LNCaP clone FGC (cell line): ENCODE measurements around the gene FSTL4.

Experiments used
- DNase-seq: peaks from one replicate; pipeline ENCODE4 v3.0.0-alpha.2; 2011; ENCODE audit warnings: low read depth
- H3K4me3 ChIP-seq: 2 replicates; pipeline ENCODE4 v1.5.1; 2011; ENCODE audit warnings: mild to moderate bottlenecking, low read depth, low read length, control low read depth
- CTCF ChIP-seq: IDR thresholded peaks from 2 replicates; pipeline ENCODE4 v1.5.1; 2012; ENCODE audit warnings: mild to moderate bottlenecking; ENCODE audit not compliant: control insufficient read depth, insufficient read depth; ENCODE audit errors: extremely low read depth

The FSTL4 gene

GRCh38 chr5:133644000-133644865 is 31.9 kb upstream of the FSTL4 start:
- TF ChIP-seq CTCF = no peak
- no peak overlapping the region for H3K4me3 ChIP-seq
- DNase-seq = no peak

DNA sequence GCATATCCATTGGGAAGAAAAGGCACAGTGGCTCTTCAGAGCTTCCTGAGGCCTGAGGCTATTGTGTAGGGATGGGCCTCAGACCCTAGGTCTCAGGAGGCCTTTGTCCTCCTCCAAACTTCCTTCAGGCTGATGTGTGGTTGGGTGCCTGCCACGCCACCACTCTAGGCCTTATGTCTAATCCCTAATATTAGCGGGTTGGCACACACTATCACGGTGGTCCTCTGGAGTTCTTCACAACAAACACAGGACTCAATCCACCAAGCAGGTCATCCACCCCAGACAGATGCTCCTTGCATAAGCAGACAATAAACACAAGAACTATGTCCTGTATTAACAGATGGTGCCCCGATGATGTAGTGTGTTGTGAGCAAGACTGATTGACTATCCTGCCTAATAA is 31.0 kb upstream of the FSTL4 start:
- no peak overlapping the region for H3K4me3 ChIP-seq
- TF ChIP-seq CTCF = no peak
- DNase-seq = no peak

- no peak overlapping the region for H3K4me3 ChIP-seq
- DNase-seq = no peak
- TF ChIP-seq CTCF = no peak
Measured at GRCh38 chr5:133642153-133642722, 29.9 kb upstream of the FSTL4 start.

GRCh38 chr5:133641683-133642082 is 29.3 kb upstream of the FSTL4 start:
- H3K4me3 ChIP-seq = no peak overlapping the region
- no peak for DNase-seq
- no peak for TF ChIP-seq CTCF

GRCh38 chr5:133639850-133640528 is 27.6 kb upstream of the FSTL4 start:
- no peak for TF ChIP-seq CTCF
- H3K4me3 ChIP-seq = no peak overlapping the region
- DNase-seq = no peak

DNA sequence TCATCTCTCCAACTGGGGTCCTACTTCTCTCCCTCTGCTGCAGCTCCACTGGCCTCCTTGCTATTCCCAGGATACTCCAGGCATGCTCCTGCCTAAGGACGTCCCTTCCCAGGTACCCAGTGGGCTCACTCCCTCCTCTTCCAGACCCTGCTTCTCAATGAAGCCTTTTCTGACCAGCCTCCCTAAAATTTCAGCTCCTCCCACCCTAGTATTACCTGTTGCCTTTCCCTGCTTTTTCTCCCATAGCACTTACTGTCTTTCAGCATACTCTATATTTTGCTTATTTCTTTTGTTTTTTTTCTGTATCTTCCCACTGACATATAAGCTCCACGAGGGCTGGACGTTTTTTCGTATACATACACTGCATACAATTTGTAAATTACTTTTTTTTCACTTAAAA is 26.1 kb upstream of the FSTL4 start:
- H3K4me3 ChIP-seq = no peak overlapping the region
- no peak for TF ChIP-seq CTCF
- DNase-seq = no peak
